Measurements from ENCODE around the gene NEU1.
"Not testable (repeated sequence)": the region's sequence is repeated elsewhere in the genome, so short reads cannot be mapped to it uniquely, and the experiment has no call there.

NEU1 gene

DNA sequence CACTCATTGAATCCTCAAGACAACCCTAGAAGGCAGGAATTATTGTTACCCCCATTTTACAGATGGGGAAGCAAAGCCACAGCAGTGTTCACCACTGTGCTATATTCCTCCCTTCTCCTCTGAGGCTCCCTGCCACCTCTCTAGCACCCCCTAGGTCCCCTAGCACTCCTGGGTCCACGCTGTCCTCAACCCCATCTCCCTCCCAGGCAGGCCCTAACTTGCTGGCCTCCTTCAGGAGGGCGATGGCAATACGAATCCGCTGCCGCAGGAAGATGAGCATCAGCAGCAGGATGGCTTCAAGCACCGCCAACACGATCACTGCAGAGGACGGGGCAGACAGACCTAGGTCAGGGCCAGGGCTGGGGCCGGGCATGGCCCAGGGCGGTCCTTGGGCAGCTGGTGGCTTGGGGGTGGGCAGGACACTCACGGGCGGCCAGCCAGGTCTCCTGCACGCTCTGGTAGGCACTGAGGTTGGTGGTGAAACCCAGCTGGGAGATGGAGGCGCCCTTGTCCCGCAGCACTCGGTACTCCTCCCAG is 7.8 kb upstream of the NEU1 start:
- no peaks in the 10 kb centered on the region for H3K4me1 ChIP-seq (ENCODE audit: insufficient read depth, low read length, poor library complexity, severe bottlenecking)
- H3K9me2 ChIP-seq (replicated peaks; ENCODE audit: low read depth, low read length), result no peaks in the 10 kb centered on the region
- no peak overlapping the region for H3K4me2 ChIP-seq (ENCODE audit: low read depth, low read length, poor library complexity, severe bottlenecking)
- H3K9me3 ChIP-seq (ENCODE audit: insufficient read depth, low read depth, low read length), result no peaks in the 10 kb centered on the region
- TF ChIP-seq EZH2phosphoT487 (IDR thresholded peaks at IDR 0.05; ENCODE audit: borderline replicate concordance), result no peak
- TF ChIP-seq, protein P1, sequence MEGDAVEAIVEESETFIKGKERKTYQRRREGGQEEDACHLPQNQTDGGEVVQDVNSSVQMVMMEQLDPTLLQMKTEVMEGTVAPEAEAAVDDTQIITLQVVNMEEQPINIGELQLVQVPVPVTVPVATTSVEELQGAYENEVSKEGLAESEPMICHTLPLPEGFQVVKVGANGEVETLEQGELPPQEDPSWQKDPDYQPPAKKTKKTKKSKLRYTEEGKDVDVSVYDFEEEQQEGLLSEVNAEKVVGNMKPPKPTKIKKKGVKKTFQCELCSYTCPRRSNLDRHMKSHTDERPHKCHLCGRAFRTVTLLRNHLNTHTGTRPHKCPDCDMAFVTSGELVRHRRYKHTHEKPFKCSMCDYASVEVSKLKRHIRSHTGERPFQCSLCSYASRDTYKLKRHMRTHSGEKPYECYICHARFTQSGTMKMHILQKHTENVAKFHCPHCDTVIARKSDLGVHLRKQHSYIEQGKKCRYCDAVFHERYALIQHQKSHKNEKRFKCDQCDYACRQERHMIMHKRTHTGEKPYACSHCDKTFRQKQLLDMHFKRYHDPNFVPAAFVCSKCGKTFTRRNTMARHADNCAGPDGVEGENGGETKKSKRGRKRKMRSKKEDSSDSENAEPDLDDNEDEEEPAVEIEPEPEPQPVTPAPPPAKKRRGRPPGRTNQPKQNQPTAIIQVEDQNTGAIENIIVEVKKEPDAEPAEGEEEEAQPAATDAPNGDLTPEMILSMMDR (conservative IDR thresholded peaks at IDR 0.05; ENCODE audit: low read length), result peak; percentile 46
- no peak overlapping the region for H3K9ac ChIP-seq (ENCODE audit: low read depth, low read length, poor library complexity, severe bottlenecking)
- H3K36me3 ChIP-seq (ENCODE audit: insufficient read depth, low read length), result no peaks in the 10 kb centered on the region
- no peaks in the 10 kb centered on the region for H3K27me3 ChIP-seq (ENCODE audit: insufficient read depth, low read length, poor library complexity, severe bottlenecking)
- no peaks in the 10 kb centered on the region for H3K79me2 ChIP-seq (ENCODE audit: insufficient read depth, low read length)
- H3F3A ChIP-seq (ENCODE audit: low read depth), result 0 out of 2 replicates have a peak, but pooled peaks cover 5% of the 10 kb centered on the region
- H4K20me1 ChIP-seq (ENCODE audit: insufficient read depth, low read length, poor library complexity, severe bottlenecking), result no peaks in the 10 kb centered on the region
- no peak overlapping the region for H3K4me3 ChIP-seq (ENCODE audit: low read length, poor library complexity, severe bottlenecking)
- no peak overlapping the region for H2AFZ ChIP-seq (ENCODE audit: low read length)

GRCh38 chr6:31869343-31869742 is 6.7 kb upstream of the NEU1 start:
- no peaks in the 10 kb centered on the region for H3K27me3 ChIP-seq (ENCODE audit: insufficient read depth, low read length, poor library complexity, severe bottlenecking)
- no peaks in the 10 kb centered on the region for H3K36me3 ChIP-seq (ENCODE audit: insufficient read depth, low read length)
- TF ChIP-seq, protein P1 (conservative IDR thresholded peaks at IDR 0.05; ENCODE audit: low read length), result no peak
- H3K9me2 ChIP-seq (replicated peaks; ENCODE audit: low read depth, low read length), result no peaks in the 10 kb centered on the region
- H3K4me2 ChIP-seq (ENCODE audit: low read depth, low read length, poor library complexity, severe bottlenecking), result no peak overlapping the region
- H3K4me3 ChIP-seq (ENCODE audit: low read length, poor library complexity, severe bottlenecking), result no peak overlapping the region
- peaks cover 6% of the 10 kb centered on the region for H3K4me1 ChIP-seq (ENCODE audit: insufficient read depth, low read length, poor library complexity, severe bottlenecking)
- H3K9me3 ChIP-seq (ENCODE audit: insufficient read depth, low read depth, low read length), result no peaks in the 10 kb centered on the region
- H3K79me2 ChIP-seq (ENCODE audit: insufficient read depth, low read length), result peaks cover 4% of the 10 kb centered on the region
- H2AFZ ChIP-seq (ENCODE audit: low read length), result no peak overlapping the region
- H3F3A ChIP-seq (ENCODE audit: low read depth), result no peaks in the 10 kb centered on the region
- H3K9ac ChIP-seq (ENCODE audit: low read depth, low read length, poor library complexity, severe bottlenecking), result no peak overlapping the region
- H4K20me1 ChIP-seq (ENCODE audit: insufficient read depth, low read length, poor library complexity, severe bottlenecking), result no peaks in the 10 kb centered on the region

- H3K9me2 ChIP-seq (replicated peaks; ENCODE audit: low read depth, low read length); H3K4me2 ChIP-seq (ENCODE audit: low read depth, low read length, poor library complexity, severe bottlenecking); H3K9ac ChIP-seq (ENCODE audit: low read depth, low read length, poor library complexity, severe bottlenecking); H2AFZ ChIP-seq (ENCODE audit: low read length); H3K27me3 ChIP-seq (ENCODE audit: insufficient read depth, low read length, poor library complexity, severe bottlenecking); H3K4me3 ChIP-seq (ENCODE audit: low read length, poor library complexity, severe bottlenecking); H3K4me1 ChIP-seq (ENCODE audit: insufficient read depth, low read length, poor library complexity, severe bottlenecking); H3K36me3 ChIP-seq (ENCODE audit: insufficient read depth, low read length); H3K9me3 ChIP-seq (ENCODE audit: insufficient read depth, low read depth, low read length); H4K20me1 ChIP-seq (ENCODE audit: insufficient read depth, low read length, poor library complexity, severe bottlenecking); H3F3A ChIP-seq (ENCODE audit: low read depth); H3K79me2 ChIP-seq (ENCODE audit: insufficient read depth, low read length): not testable (repeated sequence)
These were observed 6.0 kb upstream of the NEU1 start for GRCh38 chr6:31868658-31868971.

All from Loucy (cell line).